ENCODE results near the gene MEX3D. TPM values are rescaled to one million over a fixed set of nuclear protein-coding genes. Genes with fewer than 3 reads are reported as not detected.

MEX3D gene
- total RNA-seq, 1 donor from 2014 or later = 21.4 TPM

DNA sequence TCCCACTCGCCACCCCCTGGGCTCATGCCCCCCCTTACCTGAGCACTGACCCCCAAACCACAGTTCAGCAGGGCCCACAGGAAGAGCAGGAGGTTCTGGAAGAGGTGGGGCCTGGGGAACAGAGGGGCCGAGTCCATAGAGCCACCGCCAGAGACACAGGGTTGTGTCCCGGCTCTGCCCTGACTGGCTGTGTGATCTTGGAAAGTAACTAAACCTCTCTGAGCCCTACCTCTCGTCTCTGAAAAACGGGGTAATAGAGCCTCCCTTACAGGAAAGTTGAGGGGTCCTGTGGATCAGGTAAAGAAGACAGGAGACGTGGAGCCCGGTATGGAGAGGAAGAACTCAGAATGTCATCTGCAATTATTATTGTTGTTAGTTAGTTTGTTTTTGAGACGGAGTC is 57.3 kb downstream of the MEX3D start:
- intact Hi-C loops (cut with DNase I) = no loop called here
- no peaks in the 10 kb centered on the region for H3K9me3 ChIP-seq
- peaks cover 61% of the 10 kb centered on the region for H3K4me1 ChIP-seq
- H3K4me3 ChIP-seq = peak overlapping the region; percentile 55 to 59
- H3K27ac ChIP-seq = peak overlapping the region; percentile 87
- no peaks in the 10 kb centered on the region for H3K36me3 ChIP-seq
- no peak for TF ChIP-seq POLR2AphosphoS5 (IDR thresholded peaks at IDR 0.05; ENCODE audit: insufficient read depth in 1 of 2, low read depth in 1 of 2)
- TF ChIP-seq CTCF (IDR thresholded peaks at IDR 0.05) = no peak
- TF ChIP-seq POLR2A (IDR thresholded peaks at IDR 0.05) = no peak
- no peak for DNase-seq (ENCODE audit: extremely low spot score in 2 of 2)
- no peaks in the 10 kb centered on the region for H3K27me3 ChIP-seq

DNA sequence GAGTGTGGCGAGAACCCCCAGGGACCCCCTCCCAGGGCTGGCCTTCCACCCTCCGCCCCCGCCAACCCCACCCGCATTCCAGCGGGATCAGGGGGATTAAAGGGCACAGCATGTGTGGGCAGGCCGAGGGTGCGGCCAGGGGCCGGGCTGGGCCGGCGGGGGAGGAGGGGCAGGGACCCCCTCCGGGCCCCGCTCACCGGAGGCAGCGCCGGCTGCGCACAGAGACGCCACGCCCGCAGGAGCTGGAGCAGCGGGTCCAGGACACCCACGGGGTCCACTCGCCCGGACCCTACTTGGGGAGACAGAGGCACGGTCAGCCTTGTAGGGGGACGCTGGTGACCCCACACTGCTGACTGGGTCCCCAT is 57.7 kb downstream of the MEX3D start:
- TF ChIP-seq CTCF (IDR thresholded peaks at IDR 0.05) (no peak), POLR2A (IDR thresholded peaks at IDR 0.05) (no peak), POLR2AphosphoS5 (IDR thresholded peaks at IDR 0.05; ENCODE audit: insufficient read depth in 1 of 2, low read depth in 1 of 2) (no peak)
- Histone ChIP-seq H3K36me3 (no peaks in the 10 kb centered on the region), H3K9me3 (no peaks in the 10 kb centered on the region), H3K4me3 (peak overlapping the region; percentile 28 to 59), H3K27ac (peak overlapping the region; percentile 87), H3K4me1 (peaks cover 61% of the 10 kb centered on the region), H3K27me3 (no peaks in the 10 kb centered on the region)
- intact Hi-C loops (cut with DNase I) = no loop called here
- DNase-seq (ENCODE audit: extremely low spot score in 2 of 2) = no peak

DNA sequence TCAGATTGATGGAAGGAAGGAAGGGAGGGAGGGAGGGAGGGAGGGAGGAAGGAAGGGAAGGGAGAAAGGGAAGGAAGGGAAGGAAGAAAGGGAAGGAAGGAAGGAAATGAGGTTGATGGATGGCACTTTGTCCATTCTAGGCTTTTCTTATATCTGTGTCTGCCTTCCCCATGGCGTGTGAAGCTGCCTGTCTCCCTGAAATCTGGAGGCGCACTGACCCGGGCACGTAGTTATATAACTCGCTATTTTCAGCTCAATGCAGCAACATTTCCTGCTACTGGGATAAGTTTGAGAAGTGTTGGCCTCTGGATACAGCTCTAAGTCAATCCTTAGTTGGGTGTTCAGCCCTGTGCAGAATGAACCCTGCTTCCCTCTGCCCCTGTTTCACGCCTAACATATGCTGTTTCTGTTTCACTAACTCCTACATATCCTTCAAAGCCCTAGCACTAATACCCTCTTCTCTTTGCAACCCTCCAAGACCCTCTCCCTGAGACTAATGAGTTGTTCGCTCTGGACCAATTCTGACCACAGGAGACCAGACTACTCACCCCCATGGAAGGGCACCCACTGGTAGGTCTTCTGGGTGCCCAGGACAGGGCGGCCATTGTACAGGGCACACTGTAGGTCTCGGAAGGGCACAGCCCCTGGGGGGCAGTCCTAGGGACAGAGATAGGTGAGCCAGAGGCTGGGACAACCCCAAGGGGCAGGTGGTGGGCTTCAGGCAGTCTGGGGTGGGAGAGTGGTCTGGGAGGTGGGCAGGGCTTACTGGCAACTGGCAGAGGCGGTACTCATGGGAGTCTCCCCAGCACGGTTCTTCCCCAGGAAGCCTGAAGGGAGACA is 58.3 kb downstream of the MEX3D start:
- no peak for TF ChIP-seq POLR2AphosphoS5 (IDR thresholded peaks at IDR 0.05; ENCODE audit: insufficient read depth in 1 of 2, low read depth in 1 of 2)
- no peak for TF ChIP-seq CTCF (IDR thresholded peaks at IDR 0.05)
- TF ChIP-seq POLR2A (IDR thresholded peaks at IDR 0.05) = no peak
- Histone ChIP-seq H3K9me3 (no peaks in the 10 kb centered on the region), H3K4me1 (peaks cover 61% of the 10 kb centered on the region), H3K4me3 (peak overlapping the region; percentile 28 to 59), H3K36me3 (no peaks in the 10 kb centered on the region), H3K27me3 (no peaks in the 10 kb centered on the region), H3K27ac (peak overlapping the region; percentile 87)
- intact Hi-C loops (cut with DNase I) = no loop called here
- no peak for DNase-seq (ENCODE audit: extremely low spot score in 2 of 2)

- H3K27me3 ChIP-seq = no peaks in the 10 kb centered on the region
- H3K4me3 ChIP-seq = peak overlapping the region; percentile 37 to 48
- H3K36me3 ChIP-seq = no peaks in the 10 kb centered on the region
- no peak for TF ChIP-seq CTCF (IDR thresholded peaks at IDR 0.05)
- no peak for TF ChIP-seq POLR2A (IDR thresholded peaks at IDR 0.05)
- no peak for TF ChIP-seq POLR2AphosphoS5 (IDR thresholded peaks at IDR 0.05; ENCODE audit: insufficient read depth in 1 of 2, low read depth in 1 of 2)
- DNase-seq (ENCODE audit: extremely low spot score in 2 of 2) = no peak
- intact Hi-C loops (cut with DNase I) = no loop called here
- H3K9me3 ChIP-seq = no peaks in the 10 kb centered on the region
- peaks cover 60% of the 10 kb centered on the region for H3K4me1 ChIP-seq
- peak overlapping the region; percentile 87 for H3K27ac ChIP-seq
These were observed 59.6 kb downstream of the MEX3D start for GRCh38 chr19:1508507-1508856.

Data from vagina (tissue), 2 donors.